GM18511 (cell line): ENCODE measurements around the gene MLLT10.
"Not testable (repeated sequence)": the region's sequence is repeated elsewhere in the genome, so short reads cannot be mapped to it uniquely, and the experiment has no call there.

Experiments used
- ATAC-seq: cut with Tn5 transposase; IDR thresholded peaks from one replicate; pipeline ENCODE4 v1.9.1; 2021; ENCODE audit warnings: mild to moderate bottlenecking, moderate library complexity; ENCODE audit not compliant: unreplicated experiment

MLLT10 gene

GRCh38 chr10:21527598-21528235 lies 6.3 kb upstream of the MLLT10 start:
- no peak for ATAC-seq

- no peak for ATAC-seq
These were observed 5.6 kb upstream of the MLLT10 start for GRCh38 chr10:21528236-21529031.

DNA sequence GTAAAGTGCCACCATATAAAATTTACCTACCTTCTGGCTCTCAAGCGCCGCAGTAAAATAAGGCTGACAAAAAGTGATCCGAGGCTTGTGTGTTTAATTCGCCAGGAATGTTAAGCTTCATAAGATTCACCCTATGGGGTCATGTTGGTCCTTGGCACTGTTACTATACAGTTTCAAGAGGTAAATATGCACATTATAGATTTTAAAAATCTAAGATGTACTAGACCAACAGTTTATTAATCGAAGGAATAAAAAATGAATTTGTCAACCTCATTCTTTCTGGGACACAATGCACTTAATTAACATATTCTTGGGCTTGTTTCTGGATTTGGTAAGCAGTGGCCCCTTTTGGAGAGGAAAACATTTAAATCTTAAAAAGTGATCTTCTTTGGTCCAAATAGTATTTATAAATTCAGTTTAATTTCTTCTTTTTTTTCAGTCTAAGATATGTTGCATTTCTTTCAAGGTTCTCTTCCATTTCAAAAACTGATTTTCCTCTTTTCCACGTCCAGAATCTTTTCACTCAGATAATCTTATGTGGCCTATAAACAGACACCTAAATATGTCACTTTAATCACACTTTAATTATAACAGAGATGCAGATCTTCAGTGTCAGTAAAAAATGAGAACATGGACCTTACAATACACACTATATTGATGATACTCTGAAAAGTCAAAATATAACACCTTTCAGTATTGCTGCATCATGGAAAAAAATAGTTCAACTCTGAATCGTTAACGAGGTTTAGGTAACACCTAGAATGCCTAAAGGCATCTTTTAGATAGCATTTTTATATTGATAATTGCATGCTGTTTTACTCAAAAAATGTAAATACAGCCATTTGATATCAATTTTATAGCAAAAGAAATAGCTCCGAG lies 4.8 kb upstream of the MLLT10 start:
- ATAC-seq: no peak

- ATAC-seq: no peak
These were observed 3.9 kb upstream of the MLLT10 start for GRCh38 chr10:21530168-21530567.

DNA sequence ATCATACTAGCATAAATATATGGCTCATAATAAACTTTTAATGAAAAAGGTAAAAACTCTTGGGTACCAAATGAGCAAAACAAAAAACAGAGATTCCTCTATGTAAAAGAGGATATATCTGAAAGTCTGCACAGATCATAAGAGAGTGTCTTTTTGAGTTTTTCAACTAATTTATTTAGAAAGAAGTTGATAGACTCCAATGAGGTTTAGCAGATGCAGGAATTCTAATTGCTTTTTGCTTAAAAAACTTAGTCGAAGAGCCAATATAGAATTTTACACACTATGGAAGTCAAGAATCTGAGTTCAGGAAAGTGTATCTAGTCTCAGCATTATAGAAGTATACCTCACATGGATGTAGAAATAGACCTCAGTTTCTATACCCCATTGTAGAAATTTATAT lies 3.4 kb upstream of the MLLT10 start:
- no peak for ATAC-seq

GRCh38 chr10:21531164-21531563 lies 2.9 kb upstream of the MLLT10 start:
- no peak for ATAC-seq

GRCh38 chr10:21532694-21533466 lies 1.2 kb upstream of the MLLT10 start:
- ATAC-seq: no peak

GRCh38 chr10:21534280-21534586 lies 201 bp downstream of the MLLT10 start:
- ATAC-seq: no peak

DNA sequence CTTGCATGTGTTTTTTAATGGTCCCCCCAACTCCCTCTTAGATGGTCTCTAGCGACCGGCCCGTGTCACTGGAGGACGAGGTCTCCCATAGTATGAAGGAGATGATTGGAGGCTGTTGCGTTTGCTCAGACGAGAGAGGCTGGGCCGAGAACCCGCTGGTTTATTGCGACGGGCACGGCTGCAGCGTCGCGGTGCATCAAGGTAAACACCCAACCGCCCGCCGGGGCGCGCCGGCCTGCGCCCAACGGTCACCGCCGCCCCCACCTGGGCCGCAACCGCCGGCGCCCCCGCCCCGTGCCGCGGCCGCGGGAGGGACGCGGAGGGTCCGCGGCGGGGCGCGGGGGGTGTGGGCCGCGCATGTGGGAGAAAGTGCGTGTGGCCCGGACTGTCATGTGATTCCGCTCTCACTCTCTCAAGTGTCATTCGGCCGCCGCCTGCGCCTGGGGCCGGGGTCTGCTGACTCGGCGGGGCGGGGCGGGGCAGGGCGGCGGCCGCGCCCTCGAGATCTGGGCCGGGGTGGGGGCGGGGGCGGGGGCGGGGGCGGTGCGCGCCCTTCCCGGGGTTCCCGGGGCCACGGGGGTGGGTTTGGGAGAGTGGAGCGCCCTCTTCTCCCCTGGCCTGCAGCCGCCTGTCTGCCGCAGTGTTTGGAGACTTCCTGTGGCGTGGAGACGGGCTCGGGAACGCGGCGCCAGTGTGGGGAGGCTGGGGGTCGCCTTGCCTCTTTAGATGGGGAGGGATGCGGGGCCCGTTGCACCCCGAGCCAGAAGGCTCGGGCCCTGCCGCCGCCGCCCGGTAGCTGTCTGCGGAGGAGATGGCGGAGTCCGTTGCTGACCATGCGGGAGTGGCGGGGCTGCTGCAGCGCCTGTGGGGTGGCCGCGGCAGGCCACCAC lies 817 bp downstream of the MLLT10 start:
- ATAC-seq: peak; percentile 22

GRCh38 chr10:21535494-21535965 lies 1.5 kb downstream of the MLLT10 start:
- ATAC-seq: no peak

DNA sequence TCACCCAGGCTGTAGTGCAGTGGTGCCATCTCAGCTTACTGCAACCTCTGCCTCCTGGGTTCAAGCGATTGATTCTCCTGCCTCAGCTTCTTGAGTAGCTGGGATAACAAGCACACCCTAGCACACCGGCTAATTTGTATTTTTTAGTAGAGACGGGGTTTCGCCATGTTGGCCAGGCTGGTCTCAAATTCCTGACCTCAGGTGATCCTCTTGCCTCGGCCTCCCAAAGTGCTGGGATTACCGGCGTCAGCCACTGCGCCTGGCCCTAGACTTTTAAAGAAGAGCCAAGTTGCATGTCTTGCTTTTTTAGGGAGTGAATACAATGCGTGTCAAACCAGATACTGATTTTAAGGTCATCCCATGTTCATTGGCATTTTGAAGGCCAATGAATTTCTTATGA lies 1.9 kb downstream of the MLLT10 start:
- ATAC-seq: not testable (repeated sequence)

DNA sequence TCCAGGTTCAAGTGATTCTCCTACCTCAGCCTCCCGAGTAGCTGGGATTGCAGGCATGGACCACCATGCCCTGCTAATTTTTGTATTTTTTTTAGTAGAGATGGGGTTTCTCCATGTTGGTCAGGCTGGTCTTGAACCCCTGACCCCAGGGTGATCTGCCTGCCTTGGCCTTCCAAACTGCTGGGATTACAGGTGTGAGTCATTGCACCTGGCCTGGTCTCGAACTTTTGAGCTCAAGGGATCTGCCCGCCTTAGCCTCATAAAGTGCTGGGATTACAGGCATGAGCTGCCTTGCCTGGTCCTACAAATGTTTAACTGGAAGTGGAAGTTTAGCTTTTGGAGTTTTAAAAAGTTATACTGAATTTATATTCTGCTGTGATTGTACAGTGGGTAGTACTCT lies 2.8 kb downstream of the MLLT10 start:
- no peak for ATAC-seq

DNA sequence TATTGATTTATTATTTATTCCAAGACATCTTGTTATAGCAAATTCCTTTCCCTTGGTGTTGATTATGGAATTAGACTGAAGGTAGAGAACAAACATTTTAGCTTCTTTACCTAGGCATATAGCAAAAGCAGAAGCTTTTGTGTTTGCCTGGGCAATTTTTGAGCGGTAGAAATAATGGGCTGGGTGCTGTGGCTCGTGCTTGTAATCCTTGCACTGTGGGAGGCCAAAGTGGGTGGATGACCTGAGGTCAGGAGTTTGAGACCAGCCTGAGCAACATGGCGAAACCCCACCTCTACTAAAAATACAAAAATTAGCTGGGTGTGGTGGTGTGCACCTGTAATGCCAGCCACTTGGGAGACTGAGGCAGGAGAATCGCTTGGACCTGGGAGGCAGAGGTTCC lies 6.7 kb downstream of the MLLT10 start:
- not testable (repeated sequence) for ATAC-seq

GRCh38 chr10:21547246-21547645 lies 13.2 kb downstream of the MLLT10 start:
- no peak for ATAC-seq

GRCh38 chr10:21552638-21553037 lies 18.6 kb downstream of the MLLT10 start:
- no peak for ATAC-seq

DNA sequence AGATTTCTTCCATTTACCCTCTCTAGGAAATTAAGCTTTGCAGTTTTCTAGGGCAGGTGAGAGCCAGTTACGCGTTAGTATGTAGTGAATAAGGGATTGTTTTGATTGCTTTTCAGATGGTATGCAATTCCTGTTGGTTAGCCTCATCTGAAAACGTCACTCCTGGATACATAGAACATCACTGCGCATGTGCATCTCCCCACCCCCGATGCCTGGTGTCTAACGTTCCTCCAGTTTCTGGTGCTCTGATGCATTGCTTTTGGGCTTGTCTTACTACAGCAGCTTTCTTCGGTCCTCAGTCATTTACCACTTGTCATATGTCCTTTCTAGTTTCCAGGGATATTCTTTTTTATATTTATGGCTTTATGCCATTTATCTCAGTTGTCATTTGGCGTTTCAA lies 22.5 kb downstream of the MLLT10 start:
- no peak for ATAC-seq

- ATAC-seq: not testable (repeated sequence)
These were observed 25.0 kb downstream of the MLLT10 start for GRCh38 chr10:21558984-21559383.

- no peak for ATAC-seq
These were observed 36.9 kb downstream of the MLLT10 start for GRCh38 chr10:21570761-21571521.

GRCh38 chr10:21572578-21572977 lies 38.5 kb downstream of the MLLT10 start:
- no peak for ATAC-seq
